B cell (primary cell): ENCODE results near the gene LDHAL6A. TPM values are rescaled to one million over a fixed set of nuclear protein-coding genes. Genes with fewer than 3 reads are reported as not detected.

Experiments used
- ATAC-seq: fragments of 200-7000 bp; cut with Tn5 transposase; one replicate; pipeline ENCODE4 v1.10.0; 2021; ENCODE audit warnings: low read depth, mild to moderate bottlenecking, moderate number of reproducible peaks, moderate library complexity
- CTCF ChIA-PET: fragments of 350-600 bp; sonication (Branson Sonifier 250); formaldehyde crosslinking; loops from one replicate; lab custom pipeline; 2021; ENCODE audit warnings: antibody characterized with exemption, inconsistent platforms; lab: Charles Lee
- POLR2A ChIA-PET: fragments of 350-600 bp; sonication (Branson Sonifier 250); formaldehyde crosslinking; loops from one replicate; lab custom pipeline; 2021; ENCODE audit warnings: antibody characterized with exemption; lab: Charles Lee
- DNase-seq: peaks from one replicate; pipeline ENCODE4 v3.0.0; 2013
- H2AFZ ChIP-seq: 2 replicates; pipeline ENCODE4 v1.6.1; 2012; ENCODE audit warnings: mild to moderate bottlenecking, low read depth, low read length; ENCODE audit not compliant: insufficient read depth, poor library complexity, severe bottlenecking
- H3K27ac ChIP-seq, 2 donors: 1 replicate in 1 of 2; 2 replicates in 1 of 2; pipeline ENCODE4 v1.5.1; 2012 to 2013; ENCODE audit warnings: low read length in 2 of 2, mild to moderate bottlenecking in 2 of 2, moderate library complexity in 1 of 2
- H3K27me3 ChIP-seq, 4 experiments: fragments of 200-600 bp in 1 of 4; sonication (generic) in 1 of 4; replicated peaks in 1 of 4; 1 replicate in 2 of 4; 2 replicates in 2 of 4; pipeline versions ENCODE4 v1.6.1 to v1.7.0; 2013 to 2016; ENCODE audit warnings: low read length in 3 of 4, mild to moderate bottlenecking in 2 of 4, mixed read lengths in 1 of 4, moderate library complexity in 1 of 4; ENCODE audit not compliant: insufficient read depth in 4 of 4, control insufficient read depth in 3 of 4; ENCODE audit errors: control extremely low read depth in 1 of 4
- H3K36me3 ChIP-seq, 2 experiments: replicated peaks in 1 of 2; 1 replicate in 1 of 2; 2 replicates in 1 of 2; pipeline versions ENCODE4 v1.6.1 to v1.7.1; 2013; ENCODE audit warnings: low read length in 1 of 2; ENCODE audit not compliant: insufficient read depth in 2 of 2, control insufficient read depth in 1 of 2; ENCODE audit errors: control extremely low read depth in 1 of 2, extremely low read depth in 1 of 2
- H3K4me1 ChIP-seq, 2 donors: fragments of 200-600 bp in 1 of 2; sonication (generic) in 1 of 2; 1 replicate in 1 of 2; 2 replicates in 1 of 2; pipeline versions ENCODE4 v1.5.1 to v1.6.1; 2013 to 2017; ENCODE audit warnings: low read length in 2 of 2; ENCODE audit not compliant: control insufficient read depth in 2 of 2, insufficient read depth in 2 of 2
- H3K4me2 ChIP-seq: replicated peaks from 2 replicates; pipeline ENCODE3; 2012; ENCODE audit warnings: mild to moderate bottlenecking, low read depth, low read length; ENCODE audit not compliant: poor library complexity, severe bottlenecking
- H3K4me3 ChIP-seq, 5 experiments: fragments of 200-600 bp in 1 of 5; sonication (generic) in 1 of 5; 1 replicate in 3 of 5; 2 replicates in 2 of 5; pipeline versions ENCODE4 v1.5.1 to v1.7.0; 2011 to 2016; ENCODE audit warnings: low read length in 4 of 5, mild to moderate bottlenecking in 4 of 5, low read depth in 2 of 5, control low read depth in 1 of 5, moderate library complexity in 1 of 5; ENCODE audit not compliant: insufficient read depth in 1 of 5; ENCODE audit errors: control extremely low read depth in 1 of 5, extremely low read depth in 1 of 5
- H3K79me2 ChIP-seq: fragments of 200-600 bp; sonication (generic); one replicate; pipeline ENCODE4 v1.6.0; 2016; ENCODE audit warnings: low read length; ENCODE audit not compliant: control insufficient read depth, insufficient read depth
- H3K9ac ChIP-seq: fragments of 200-600 bp; sonication (generic); 2 replicates; pipeline ENCODE4 v1.6.1; 2017; ENCODE audit warnings: mild to moderate bottlenecking, low read length, moderate library complexity
- H3K9me3 ChIP-seq, 3 donors: one replicate each; pipeline versions ENCODE4 v1.6.1 to v1.7.1; 2013; ENCODE audit warnings: low read length in 2 of 3; ENCODE audit not compliant: control insufficient read depth in 2 of 3, insufficient read depth in 1 of 3; ENCODE audit errors: control extremely low read depth in 1 of 3
- H4K20me1 ChIP-seq: 2 replicates; pipeline ENCODE4 v1.6.0; 2012; ENCODE audit warnings: mild to moderate bottlenecking, low read length; ENCODE audit not compliant: insufficient read depth, control insufficient read depth, poor library complexity, severe bottlenecking
- H3K27ac Mint-ChIP-seq: one replicate; pipeline ENCODE4 v1.8.0; 2021; ENCODE audit warnings: mixed read lengths
- H3K27me3 Mint-ChIP-seq: one replicate; pipeline ENCODE4 v1.8.0; 2021; ENCODE audit warnings: mixed read lengths
- H3K4me1 Mint-ChIP-seq: one replicate; pipeline ENCODE4 v1.8.0; 2021; ENCODE audit warnings: mixed read lengths
- H3K4me3 Mint-ChIP-seq: one replicate; pipeline ENCODE4 v1.8.0; 2021; ENCODE audit warnings: mixed read lengths
- H3K9me3 Mint-ChIP-seq: one replicate; pipeline ENCODE4 v1.8.0; 2022; ENCODE audit warnings: mixed read lengths; ENCODE audit not compliant: insufficient read depth
- EZH2 ChIP-seq: IDR thresholded peaks from 2 replicates; pipeline ENCODE4 v1.6.1; 2012; ENCODE audit warnings: borderline replicate concordance, low read depth, mild to moderate bottlenecking, moderate library complexity, low read length; ENCODE audit not compliant: insufficient read depth, poor library complexity, severe bottlenecking
- WGBS: methylation state at CpG from one replicate; pipeline ENCODE4 v1.1.5; 2013; ENCODE audit warnings: missing lambda C conversion rate; ENCODE audit not compliant: insufficient coverage; 5-methylcytosine and 5-hydroxymethylcytosine counted together
- intact Hi-C: fragments of 100-400 bp; cut with micrococcal nuclease; formaldehyde crosslinking; loops from one replicate; pipeline ENCODE4 v1.10.0; 2022
- polyA plus RNA-seq: library from polyadenylated mRNA; depleted of rRNA; stranded (reverse); fragments of >200 nt; gene quantifications from 2 replicates; pipeline ENCODE4 v1.2.3, GENCODE V29; 2012
- total RNA-seq, 2 donors: library from RNA; stranded (reverse); fragments of 120-200 nt in 1 of 2; gene quantifications; 1 replicate in 1 of 2; 2 replicates in 1 of 2; pipeline versions ENCODE4 v1.2.3 to v1.2.4, GENCODE V29; 2013 to 2022
- TF ChIP-seq, protein P1 (sequence below): fragments of 200-600 bp; IDR thresholded peaks from one replicate; pipeline ENCODE4 v1.8.0; 2022; ENCODE audit warnings: antibody characterized with exemption, mild to moderate bottlenecking

Gene LDHAL6A
- total and polyA plus RNA-seq, 2 donors (not counting 1 experiment from before 2014, with no cell fraction given), result 0.12 to 0.27 TPM

DNA sequence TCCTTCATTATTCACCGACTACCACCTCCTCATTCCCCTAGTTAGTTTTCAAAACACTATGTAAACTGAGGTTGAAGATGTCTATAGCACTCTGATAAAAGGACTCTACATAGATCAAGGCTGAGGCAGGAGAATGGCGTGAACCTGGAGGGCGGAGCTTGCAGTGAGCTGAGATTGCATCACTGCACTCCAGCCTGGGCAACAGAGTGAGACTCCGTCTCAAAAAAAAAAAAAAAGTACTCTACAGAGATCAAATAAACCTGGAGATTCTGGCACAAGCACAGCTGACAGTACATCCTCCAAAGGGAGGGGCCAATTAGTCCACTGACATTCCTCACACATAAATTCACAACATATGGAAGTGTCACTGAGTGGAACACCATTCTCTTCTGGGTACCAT, 40.0 kb downstream of the LDHAL6A start:
- Mint-ChIP-seq H3K4me3 (no peak overlapping the region), H3K4me1 (peaks cover 8% of the 10 kb centered on the region), H3K27ac (peak overlapping the region; percentile 20), H3K9me3 (no peaks in the 10 kb centered on the region), H3K27me3 (no peaks in the 10 kb centered on the region)
- TF ChIP-seq EZH2, result no peak
- TF ChIP-seq, protein P1, sequence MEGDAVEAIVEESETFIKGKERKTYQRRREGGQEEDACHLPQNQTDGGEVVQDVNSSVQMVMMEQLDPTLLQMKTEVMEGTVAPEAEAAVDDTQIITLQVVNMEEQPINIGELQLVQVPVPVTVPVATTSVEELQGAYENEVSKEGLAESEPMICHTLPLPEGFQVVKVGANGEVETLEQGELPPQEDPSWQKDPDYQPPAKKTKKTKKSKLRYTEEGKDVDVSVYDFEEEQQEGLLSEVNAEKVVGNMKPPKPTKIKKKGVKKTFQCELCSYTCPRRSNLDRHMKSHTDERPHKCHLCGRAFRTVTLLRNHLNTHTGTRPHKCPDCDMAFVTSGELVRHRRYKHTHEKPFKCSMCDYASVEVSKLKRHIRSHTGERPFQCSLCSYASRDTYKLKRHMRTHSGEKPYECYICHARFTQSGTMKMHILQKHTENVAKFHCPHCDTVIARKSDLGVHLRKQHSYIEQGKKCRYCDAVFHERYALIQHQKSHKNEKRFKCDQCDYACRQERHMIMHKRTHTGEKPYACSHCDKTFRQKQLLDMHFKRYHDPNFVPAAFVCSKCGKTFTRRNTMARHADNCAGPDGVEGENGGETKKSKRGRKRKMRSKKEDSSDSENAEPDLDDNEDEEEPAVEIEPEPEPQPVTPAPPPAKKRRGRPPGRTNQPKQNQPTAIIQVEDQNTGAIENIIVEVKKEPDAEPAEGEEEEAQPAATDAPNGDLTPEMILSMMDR, result no peak
- no peak overlapping the region for H3K4me3 ChIP-seq
- H4K20me1 ChIP-seq, result peaks cover 5% of the 10 kb centered on the region
- CTCF ChIA-PET, result no interaction called here
- H2AFZ ChIP-seq, result no peak overlapping the region
- POLR2A ChIA-PET, result no interaction called here
- intact Hi-C loops, result no loop called here
- no peak overlapping the region for H3K9ac ChIP-seq
- DNase-seq, result no peak
- H3K79me2 ChIP-seq, result peaks cover 6% of the 10 kb centered on the region
- WGBS, result 89% methylated on average over 3 of the region's 4 CpGs
- H3K27ac ChIP-seq, result peak overlapping the region in 1 of 2 donors; percentile 45
- H3K27me3 ChIP-seq, result no peaks in the 10 kb centered on the region
- H3K4me2 ChIP-seq, result no peak overlapping the region
- H3K9me3 ChIP-seq, result no peaks in the 10 kb centered on the region
- H3K4me1 ChIP-seq, result peaks cover 0 to 7% of the 10 kb centered on the region in 2 donors
- H3K36me3 ChIP-seq, result peaks cover 2 to 62% of the 10 kb centered on the region in 2 experiments
- no peak for ATAC-seq

DNA sequence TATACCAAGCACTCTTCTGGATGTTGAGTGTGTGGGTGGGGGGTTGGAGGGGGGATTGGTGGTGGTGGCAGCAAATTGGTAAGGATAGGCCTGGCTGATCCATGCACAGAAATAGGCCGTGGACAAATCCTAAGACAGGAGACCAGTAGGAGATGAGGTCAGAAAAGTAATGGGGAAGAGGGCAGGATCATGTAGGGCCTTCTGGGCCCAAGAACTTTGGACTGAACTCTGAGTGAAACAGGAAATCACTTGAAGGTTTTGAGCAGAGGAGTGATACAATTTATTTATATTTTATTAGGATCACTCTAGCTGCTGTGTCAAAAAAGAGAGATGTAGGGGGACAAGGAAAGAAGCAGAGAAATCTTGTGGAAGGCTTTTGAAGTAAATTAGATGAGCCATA, 42.4 kb downstream of the LDHAL6A start:
- peaks cover 6% of the 10 kb centered on the region for H3K79me2 ChIP-seq
- ATAC-seq, result no peak
- peaks cover 6 to 66% of the 10 kb centered on the region in 2 experiments for H3K36me3 ChIP-seq
- no peak for TF ChIP-seq EZH2
- TF ChIP-seq, protein P1, result no peak
- H3K9me3 Mint-ChIP-seq, result no peaks in the 10 kb centered on the region
- H3K4me1 Mint-ChIP-seq, result peaks cover 8% of the 10 kb centered on the region
- ChIA-PET POLR2A (no interaction called here), CTCF (no interaction called here)
- no peak for DNase-seq
- no peaks in the 10 kb centered on the region for H3K9me3 ChIP-seq
- H3K27ac ChIP-seq, result no peak overlapping the region
- H3K4me3 Mint-ChIP-seq, result no peak overlapping the region
- H3K27me3 Mint-ChIP-seq, result no peaks in the 10 kb centered on the region
- intact Hi-C loops, result no loop called here
- no peak overlapping the region for H3K9ac ChIP-seq
- no peaks in the 10 kb centered on the region for H3K27me3 ChIP-seq
- WGBS, result 100% methylated on average over 1 of the region's 1 CpG
- no peak overlapping the region for H3K4me2 ChIP-seq
- peaks cover 5% of the 10 kb centered on the region for H4K20me1 ChIP-seq
- no peak overlapping the region for H2AFZ ChIP-seq
- H3K4me1 ChIP-seq, result peaks cover 0 to 7% of the 10 kb centered on the region in 2 donors
- no peak overlapping the region for H3K4me3 ChIP-seq
- no peak overlapping the region for H3K27ac Mint-ChIP-seq
